Pancreas (tissue), 10 donors: ENCODE results near the gene DGKD. TPM values are rescaled to one million over a fixed set of nuclear protein-coding genes. Genes with fewer than 3 reads are reported as not detected.
A peak's percentile ranks its signal among the peaks of the same experiment; 100 is the strongest.

Experiments used
- ATAC-seq, 4 donors: fragments of 200-7000 bp; cut with Tn5 transposase; one replicate each; pipeline versions ENCODE4 v1.8.0 to v1.9.1; 2020; ENCODE audit warnings: mild to moderate bottlenecking in 4 of 4, moderate library complexity in 4 of 4
- DNase-seq, 6 donors: peaks; one replicate each; pipeline ENCODE4 v3.0.0-alpha.2; 2020
- FAIRE-seq: peaks from 2 replicates; lab custom pipeline; 2012; peaks lifted over from hg19 to GRCh38; lab: Jason Lieb, UNC
- H3K27ac ChIP-seq, 4 donors: fragments of 200-600 bp; sonication (generic); 1 replicate in 3 of 4; 2 replicates in 1 of 4; pipeline versions ENCODE4 v1.5.0 to v1.8.0; 2020
- H3K27me3 ChIP-seq, 4 donors: fragments of 200-600 bp; one replicate each; pipeline ENCODE4 v1.8.0; 2021
- H3K36me3 ChIP-seq, 3 donors: fragments of 200-600 bp; sonication (generic) in 1 of 3; one replicate each; pipeline versions ENCODE4 v1.5.0 to v1.8.0; 2020 to 2021
- H3K4me1 ChIP-seq, 3 donors: fragments of 200-600 bp; one replicate each; pipeline ENCODE4 v1.8.0; 2021
- H3K4me3 ChIP-seq, 4 donors: fragments of 200-600 bp; sonication (generic) in 2 of 4; one replicate each; pipeline versions ENCODE4 v1.5.0 to v1.8.0; 2020 to 2021
- H3K9me3 ChIP-seq, 4 donors: fragments of 200-600 bp; one replicate each; pipeline ENCODE4 v1.8.0; 2021
- WGBS, 2 donors: extraction: QIAGEN DNeasy Blood & Tissue Kit; methylation state at CpG; one replicate each; pipeline ENCODE4 v1.1.7; 2013; 5-methylcytosine and 5-hydroxymethylcytosine counted together
- intact Hi-C, 3 donors: fragments of 100-400 bp; cut with DNase I; formaldehyde crosslinking; loops; one replicate each; pipeline versions ENCODE4 v1.11.1 to v1.14.2; 2022
- polyA plus RNA-seq, 2 donors: library from polyadenylated mRNA; stranded (reverse); fragments of 200-250 nt; gene quantifications; one replicate each; pipeline ENCODE4 v1.2.3, GENCODE V29; 2013
- total RNA-seq, 6 donors: library from RNA; stranded (reverse); fragmentation: NEBNext Ultra II Directional in 4 of 6; extraction: Animal tissue kit (Norgen Biotek cat#: 25700) in 4 of 6; gene quantifications; one replicate each; pipeline versions ENCODE4 v1.2.1 to v1.2.4, GENCODE V29; 2021 to 2023
- TF ChIP-seq, protein P1 (sequence below), 4 donors: fragments of 200-600 bp; sonication (generic) in 3 of 4; IDR thresholded peaks; one replicate each; pipeline versions ENCODE4 v1.5.0 to v1.8.0; 2021; ENCODE audit warnings: antibody characterized with exemption in 4 of 4
- donor health status: healthy with polysubstance abuse.
- donor health status: DM: no; HTN: no; CAD: no; lungs with moderate emphysema.
- donor health status: DM: no; HTN: no; CAD: no.
- donor health status: control.
- donor health status: control.
- donor health status: Bipolar disorder and iron deficiency.
- donor health status: DM: yes; HTN: yes; CAD: no.
- donor health status: DM: no; HTN: no; CAD: no.
- donor health status: DM: no; HTN: no; CAD: no.
- donor health status: DM: yes; HTN: yes; CAD: no.

The DGKD gene
- total and polyA plus RNA-seq, 8 donors, result 6.7 to 16.3 (median 8.9) TPM

DNA sequence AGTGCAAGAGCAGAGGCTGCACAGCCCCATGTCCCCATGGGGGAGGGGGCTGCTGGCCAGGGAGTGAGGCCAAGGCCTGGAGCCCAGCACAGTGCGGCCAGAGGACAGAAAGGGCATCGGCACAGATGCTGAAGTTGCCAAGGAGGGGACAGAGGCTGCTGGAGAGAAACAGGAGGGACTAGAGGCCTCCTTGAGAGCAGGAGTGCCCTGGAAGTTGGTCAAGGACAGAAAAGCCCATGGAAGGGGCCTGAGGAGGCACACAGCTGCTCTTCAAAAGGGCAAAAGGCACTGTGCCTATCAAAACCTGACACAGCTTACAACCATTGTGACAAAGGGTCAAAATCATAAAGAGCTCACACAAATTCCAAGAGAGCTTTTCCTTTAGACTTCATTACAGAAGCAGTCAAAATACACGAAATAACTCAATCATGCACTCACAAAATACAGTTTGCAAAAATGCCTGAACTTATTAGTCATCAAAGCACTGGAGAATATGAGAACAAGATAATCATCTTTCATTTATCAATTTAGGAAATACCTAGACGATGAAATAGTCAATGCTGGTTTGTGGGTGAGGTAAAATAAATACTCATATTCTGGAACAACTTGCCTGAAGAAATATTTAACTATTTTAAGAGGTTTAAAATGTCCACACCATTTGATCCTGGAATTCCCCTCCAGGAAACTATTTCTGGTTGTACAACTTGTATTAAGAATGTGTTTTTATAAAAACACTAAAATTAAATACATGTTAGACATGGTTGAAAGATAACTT, 132.7 kb downstream of the DGKD start:
- Histone ChIP-seq H3K36me3 (peaks cover 0 to 51% (median 7%) of the 10 kb centered on the region in 3 donors), H3K27ac (peak overlapping the region in 2 of 4 donors; percentile 37 to 46), H3K27me3 (no peaks in the 10 kb centered on the region), H3K9me3 (no peaks in the 10 kb centered on the region), H3K4me1 (peaks cover 0 to 8% (median 0%) of the 10 kb centered on the region in 3 donors), H3K4me3 (no peak overlapping the region)
- ATAC-seq (peak; percentile 17 to 66 (median 42)), DNase-seq (peak in 1 of 6 donors; percentile 17), FAIRE-seq (no peak)
- intact Hi-C loops, result no loop called here
- TF ChIP-seq, protein P1, sequence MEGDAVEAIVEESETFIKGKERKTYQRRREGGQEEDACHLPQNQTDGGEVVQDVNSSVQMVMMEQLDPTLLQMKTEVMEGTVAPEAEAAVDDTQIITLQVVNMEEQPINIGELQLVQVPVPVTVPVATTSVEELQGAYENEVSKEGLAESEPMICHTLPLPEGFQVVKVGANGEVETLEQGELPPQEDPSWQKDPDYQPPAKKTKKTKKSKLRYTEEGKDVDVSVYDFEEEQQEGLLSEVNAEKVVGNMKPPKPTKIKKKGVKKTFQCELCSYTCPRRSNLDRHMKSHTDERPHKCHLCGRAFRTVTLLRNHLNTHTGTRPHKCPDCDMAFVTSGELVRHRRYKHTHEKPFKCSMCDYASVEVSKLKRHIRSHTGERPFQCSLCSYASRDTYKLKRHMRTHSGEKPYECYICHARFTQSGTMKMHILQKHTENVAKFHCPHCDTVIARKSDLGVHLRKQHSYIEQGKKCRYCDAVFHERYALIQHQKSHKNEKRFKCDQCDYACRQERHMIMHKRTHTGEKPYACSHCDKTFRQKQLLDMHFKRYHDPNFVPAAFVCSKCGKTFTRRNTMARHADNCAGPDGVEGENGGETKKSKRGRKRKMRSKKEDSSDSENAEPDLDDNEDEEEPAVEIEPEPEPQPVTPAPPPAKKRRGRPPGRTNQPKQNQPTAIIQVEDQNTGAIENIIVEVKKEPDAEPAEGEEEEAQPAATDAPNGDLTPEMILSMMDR (IDR thresholded peaks at IDR 0.05), result no peak
- 56 to 57% methylated on average over 4 of the region's 4 CpGs for WGBS, 2 donors

DNA sequence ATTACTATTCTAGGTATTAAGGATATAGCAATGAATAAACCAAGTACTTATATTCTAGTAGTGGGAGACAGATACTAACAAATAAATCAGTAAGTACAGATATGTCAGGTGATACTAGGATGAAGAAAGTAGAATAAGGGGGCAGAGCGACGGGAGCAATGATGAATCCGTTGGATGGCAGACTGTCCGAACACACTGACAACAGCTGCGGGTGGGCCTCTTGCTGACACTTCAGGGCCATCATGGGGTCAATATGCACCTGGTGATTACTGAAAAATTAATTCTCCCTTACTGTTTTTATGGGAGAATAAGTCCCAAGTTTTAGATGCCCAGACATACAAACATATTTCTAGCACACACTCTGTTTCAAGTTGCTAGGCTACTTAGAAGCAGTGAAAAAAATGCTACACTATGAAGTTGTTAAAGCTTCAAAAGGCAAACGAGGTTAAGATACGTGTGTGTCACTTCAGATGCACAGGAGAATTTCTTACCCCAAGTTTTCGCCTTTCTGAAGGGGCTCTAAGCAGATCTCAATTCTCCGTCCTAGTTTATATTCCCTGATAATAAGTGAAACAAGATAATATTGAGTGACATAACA, 133.6 kb downstream of the DGKD start:
- Histone ChIP-seq H3K4me1 (peaks cover 0 to 8% (median 0%) of the 10 kb centered on the region in 3 donors), H3K9me3 (no peaks in the 10 kb centered on the region), H3K27me3 (no peaks in the 10 kb centered on the region), H3K36me3 (peaks cover 0 to 49% (median 7%) of the 10 kb centered on the region in 3 donors), H3K4me3 (no peak overlapping the region), H3K27ac (peak overlapping the region in 2 of 4 donors; percentile 10 to 34)
- peak in 1 of 4 donors; percentile 7 for ATAC-seq
- DNase-seq, result no peak
- 88 to 89% methylated on average over 9 of the region's 9 CpGs for WGBS, 2 donors
- FAIRE-seq, result no peak
- intact Hi-C loops, result no loop called here
- TF ChIP-seq, protein P1 (IDR thresholded peaks at IDR 0.05), result no peak

DNA sequence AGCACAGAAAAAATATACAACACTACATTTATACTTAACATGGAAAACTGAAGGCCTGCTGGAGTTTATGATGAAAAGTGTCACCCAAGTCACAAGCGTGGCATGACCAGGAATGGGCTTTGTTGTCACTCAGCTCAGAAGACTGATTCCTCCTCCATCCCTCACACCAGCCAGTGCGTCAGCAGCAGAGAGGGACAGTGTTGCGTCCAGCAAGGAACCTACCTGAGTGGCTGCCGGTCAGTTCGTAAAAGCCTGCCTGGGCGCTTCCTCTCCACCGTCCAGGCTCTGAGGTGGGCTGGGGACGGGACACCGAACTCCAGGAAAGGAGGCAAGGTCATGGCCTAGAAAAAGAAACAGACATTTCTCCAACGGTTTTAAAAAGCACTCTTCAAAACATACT, 134.8 kb downstream of the DGKD start:
- DNase-seq (no peak), ATAC-seq (no peak), FAIRE-seq (no peak)
- no peaks in the 10 kb centered on the region for H3K9me3 ChIP-seq
- no peak overlapping the region for H3K27ac ChIP-seq
- no peaks in the 10 kb centered on the region for H3K27me3 ChIP-seq
- peaks cover 0 to 43% (median 5%) of the 10 kb centered on the region in 3 donors for H3K36me3 ChIP-seq
- WGBS, 2 donors, result 90 to 94% methylated on average over 10 of the region's 10 CpGs
- H3K4me3 ChIP-seq, result no peak overlapping the region
- TF ChIP-seq, protein P1 (IDR thresholded peaks at IDR 0.05), result no peak
- H3K4me1 ChIP-seq, result peaks cover 0 to 8% (median 0%) of the 10 kb centered on the region in 3 donors
- intact Hi-C loops, result no loop called here

DNA sequence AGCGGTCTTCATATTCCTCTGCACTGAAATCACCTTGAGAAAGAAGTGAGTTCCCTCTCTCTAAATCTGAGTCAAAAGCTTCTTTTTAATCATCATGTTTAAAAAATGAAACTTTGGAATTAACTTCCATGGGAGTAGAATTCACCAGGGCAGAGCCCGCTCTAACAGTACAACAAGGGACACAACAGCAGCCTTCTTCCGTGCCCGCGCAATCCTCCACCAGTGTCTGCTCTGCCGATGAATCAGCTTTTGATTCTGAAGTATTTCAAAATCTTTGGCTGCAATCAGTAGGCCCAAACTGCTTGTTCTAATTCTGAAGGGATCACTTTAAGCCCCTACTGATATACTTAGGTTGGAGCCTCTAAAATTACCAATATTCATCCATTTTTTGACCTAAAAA, 135.4 kb downstream of the DGKD start:
- no peak for DNase-seq
- Histone ChIP-seq H3K4me1 (peaks cover 0 to 8% (median 0%) of the 10 kb centered on the region in 3 donors), H3K36me3 (peaks cover 0 to 37% (median 5%) of the 10 kb centered on the region in 3 donors), H3K27me3 (no peaks in the 10 kb centered on the region), H3K4me3 (no peak overlapping the region), H3K27ac (no peak overlapping the region), H3K9me3 (no peaks in the 10 kb centered on the region)
- 97 to 98% methylated on average over 6 of the region's 6 CpGs for WGBS, 2 donors
- intact Hi-C loops, result no loop called here
- peak in 1 of 4 donors; percentile 24 for ATAC-seq
- no peak for FAIRE-seq
- TF ChIP-seq, protein P1 (IDR thresholded peaks at IDR 0.05), result no peak
